Parathyroid adenoma (tissue), 2 donors: ENCODE data around the gene DGLUCY.

ENCODE experiments used
- H2AFZ ChIP-seq: fragments of 300-600 bp; sonication (generic); one replicate; pipeline ENCODE4 v1.7.0; 2017; ENCODE audit warnings: antibody characterized with exemption, mild to moderate bottlenecking
- H3K27ac ChIP-seq: fragments of 300-600 bp; sonication (generic); one replicate; pipeline ENCODE4 v1.7.0; 2017
- H3K27me3 ChIP-seq: fragments of 300-600 bp; sonication (generic); one replicate; pipeline ENCODE4 v1.7.0; 2017; ENCODE audit warnings: low read length; ENCODE audit not compliant: control insufficient read depth, insufficient read depth
- H3K36me3 ChIP-seq: fragments of 300-600 bp; sonication (generic); one replicate; pipeline ENCODE4 v1.7.0; 2017; ENCODE audit warnings: low read length; ENCODE audit not compliant: control insufficient read depth, insufficient read depth
- H3K4me1 ChIP-seq: fragments of 300-600 bp; sonication (generic); one replicate; pipeline ENCODE4 v1.7.0; 2017; ENCODE audit warnings: control low read depth
- H3K4me2 ChIP-seq: fragments of 300-600 bp; sonication (generic); one replicate; pipeline ENCODE4 v1.7.0; 2017; ENCODE audit warnings: low read length
- H3K4me3 ChIP-seq: fragments of 300-600 bp; sonication (generic); one replicate; pipeline ENCODE4 v1.7.0; 2017; ENCODE audit warnings: low read depth, low read length
- H3K79me2 ChIP-seq: fragments of 300-600 bp; sonication (generic); one replicate; pipeline ENCODE4 v1.7.0; 2017; ENCODE audit warnings: control low read depth
- H3K9ac ChIP-seq: fragments of 300-600 bp; sonication (generic); one replicate; pipeline ENCODE4 v1.7.0; 2017; ENCODE audit warnings: mild to moderate bottlenecking
- H3K9me3 ChIP-seq: fragments of 300-600 bp; sonication (generic); one replicate; pipeline ENCODE4 v1.7.0; 2017; ENCODE audit warnings: low read length; ENCODE audit not compliant: control insufficient read depth
- CTCF ChIP-seq: fragments of 300-600 bp; sonication (generic); IDR thresholded peaks from one replicate; pipeline ENCODE4 v1.7.0; 2017; ENCODE audit warnings: antibody characterized with exemption, mild to moderate bottlenecking
- donor health status: primary hyperparathyroidism.

DGLUCY gene

DNA sequence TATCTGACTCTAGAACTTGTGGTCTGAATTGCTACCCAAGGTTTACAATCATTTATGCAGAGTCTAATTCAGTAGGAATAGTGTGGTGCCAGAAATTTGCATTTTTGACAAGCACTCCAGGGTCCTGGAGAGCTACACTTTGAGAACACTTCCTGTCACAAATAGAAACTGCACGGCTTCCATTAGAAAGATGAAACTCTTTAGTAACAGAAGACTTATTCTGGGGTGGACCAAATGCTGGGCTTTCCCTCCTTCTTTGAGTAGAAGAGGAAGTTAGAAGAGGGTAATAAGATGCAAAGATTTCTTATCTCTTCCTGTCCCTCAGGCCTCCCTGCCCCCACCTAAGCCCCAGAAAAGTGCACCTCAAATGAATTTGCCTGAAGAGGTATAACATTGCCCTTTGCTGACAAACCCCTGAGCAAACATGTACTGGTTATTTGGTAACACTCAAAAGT is 28.4 kb downstream of the DGLUCY start:
- H3K79me2 ChIP-seq: peaks cover 15% of the 10 kb centered on the region
- H3K4me1 ChIP-seq: peaks cover 3% of the 10 kb centered on the region
- H3K9ac ChIP-seq: no peak overlapping the region
- no peaks in the 10 kb centered on the region for H3K36me3 ChIP-seq
- H2AFZ ChIP-seq: no peak overlapping the region
- no peak overlapping the region for H3K27ac ChIP-seq
- H3K4me2 ChIP-seq: no peak overlapping the region
- H3K27me3 ChIP-seq: no peaks in the 10 kb centered on the region
- no peak for TF ChIP-seq CTCF
- H3K9me3 ChIP-seq: no peaks in the 10 kb centered on the region
- H3K4me3 ChIP-seq: no peak overlapping the region

DNA sequence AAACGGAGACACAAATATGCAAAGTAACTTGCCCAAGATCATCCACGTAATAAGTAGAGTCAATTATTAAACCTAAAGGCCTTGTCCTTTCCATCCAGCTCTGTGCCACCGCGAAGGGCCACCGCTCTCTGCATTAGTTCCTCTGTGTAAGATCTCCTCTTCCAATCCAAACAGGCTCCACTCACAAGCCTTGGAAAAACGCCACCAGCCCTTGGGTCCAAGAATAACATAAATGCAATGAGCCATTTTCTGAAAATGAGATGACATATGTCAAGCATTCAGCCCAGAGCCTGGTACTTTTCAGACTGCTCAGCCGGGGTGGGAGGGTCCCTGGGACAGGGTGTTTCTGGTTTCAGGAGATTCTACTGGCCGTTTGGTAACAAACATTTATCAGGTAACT is 30.0 kb downstream of the DGLUCY start:
- H3K9ac ChIP-seq: no peak overlapping the region
- no peaks in the 10 kb centered on the region for H3K27me3 ChIP-seq
- H3K4me3 ChIP-seq: no peak overlapping the region
- H3K4me2 ChIP-seq: no peak overlapping the region
- TF ChIP-seq CTCF: no peak
- no peaks in the 10 kb centered on the region for H3K9me3 ChIP-seq
- H3K79me2 ChIP-seq: peaks cover 18% of the 10 kb centered on the region
- peaks cover 3% of the 10 kb centered on the region for H3K4me1 ChIP-seq
- no peaks in the 10 kb centered on the region for H3K36me3 ChIP-seq
- H3K27ac ChIP-seq: no peak overlapping the region
- H2AFZ ChIP-seq: no peak overlapping the region

- Histone ChIP-seq H3K27me3 (no peaks in the 10 kb centered on the region), H3K4me3 (no peak overlapping the region), H3K4me2 (no peak overlapping the region), H3K27ac (no peak overlapping the region), H3K9ac (no peak overlapping the region), H3K36me3 (no peaks in the 10 kb centered on the region), H3K9me3 (no peaks in the 10 kb centered on the region), H3K4me1 (peaks cover 3% of the 10 kb centered on the region), H2AFZ (no peak overlapping the region), H3K79me2 (peaks cover 18% of the 10 kb centered on the region)
- no peak for TF ChIP-seq CTCF
These were observed 30.7 kb downstream of the DGLUCY start for GRCh38 chr14:91144425-91145145.

DNA sequence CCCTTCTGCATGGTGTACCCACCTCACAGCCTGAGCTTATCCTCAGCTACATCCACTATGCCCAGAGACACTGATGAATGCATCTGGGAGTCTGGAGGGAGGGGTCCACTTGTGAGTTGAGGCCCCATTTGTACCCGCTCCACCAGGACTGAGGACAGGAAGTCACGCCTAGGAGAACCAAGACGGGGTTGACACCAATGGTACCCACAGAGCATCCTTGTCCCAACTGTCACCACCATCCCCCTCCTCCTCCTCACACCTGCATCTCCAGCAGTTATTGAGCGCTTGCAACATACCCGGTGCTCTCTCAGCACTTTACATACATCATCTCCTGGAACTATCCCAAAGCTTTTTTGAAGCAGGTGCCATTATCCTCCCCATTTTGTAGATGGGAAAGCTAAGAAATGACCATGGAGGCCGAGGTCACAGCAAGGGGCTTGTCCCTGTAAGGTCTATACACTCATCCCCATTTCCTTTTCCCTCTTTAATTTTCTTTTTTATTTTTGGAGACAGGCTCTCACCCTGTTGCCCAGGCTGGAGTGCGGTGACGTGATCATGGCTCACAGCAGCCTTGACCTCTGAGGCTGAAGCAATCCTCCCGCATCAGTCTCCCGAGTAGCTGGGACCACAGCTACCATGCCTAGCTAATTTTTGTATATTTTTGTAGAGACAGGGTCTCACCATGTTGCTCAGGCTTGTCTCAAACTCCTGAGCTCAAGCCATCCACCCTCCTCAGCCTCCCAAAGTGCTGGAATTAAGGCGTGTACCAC is 31.7 kb downstream of the DGLUCY start:
- no peaks in the 10 kb centered on the region for H3K36me3 ChIP-seq
- no peak overlapping the region for H2AFZ ChIP-seq
- H3K9me3 ChIP-seq: no peaks in the 10 kb centered on the region
- H3K4me1 ChIP-seq: no peaks in the 10 kb centered on the region
- H3K9ac ChIP-seq: no peak overlapping the region
- no peak overlapping the region for H3K4me3 ChIP-seq
- H3K27ac ChIP-seq: no peak overlapping the region
- no peak overlapping the region for H3K4me2 ChIP-seq
- TF ChIP-seq CTCF: no peak
- H3K27me3 ChIP-seq: no peaks in the 10 kb centered on the region
- H3K79me2 ChIP-seq: peaks cover 18% of the 10 kb centered on the region
